ENCODE data around the gene PPP1R10.

DNA sequence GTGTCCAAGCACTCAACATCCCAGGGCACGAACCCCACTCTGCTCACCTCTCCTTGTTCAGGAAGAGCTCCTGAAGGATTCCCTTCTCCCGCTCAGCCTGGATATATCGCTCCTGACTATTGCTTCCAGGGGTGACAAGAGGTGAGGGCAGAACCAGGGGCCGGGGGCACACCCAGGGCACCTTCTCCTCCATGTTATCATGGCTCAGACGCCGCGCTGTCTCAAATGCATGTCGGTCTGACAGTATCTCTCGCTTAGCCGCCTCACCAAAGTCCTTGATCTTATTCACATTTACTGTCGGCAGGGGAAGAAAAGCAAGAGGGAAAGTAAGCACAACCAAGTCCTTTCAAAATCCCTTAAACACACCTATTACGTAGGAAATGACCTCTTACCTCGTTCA is 13.1 kb downstream of the PPP1R10 start:
- TF ChIP-seq CTCF (conservative IDR thresholded peaks at IDR 0.05; ENCODE audit: low read depth, low read length) (no peak), EZH2 (IDR thresholded peaks at IDR 0.05; ENCODE audit: borderline replicate concordance, low read depth, low read length, poor library complexity, severe bottlenecking) (no peak)

All from A673 (cell line).